ENCODE results near the gene ZNF189. TPM values are rescaled to one million over a fixed set of nuclear protein-coding genes. Genes with fewer than 3 reads are reported as not detected.
"Not testable (repeated sequence)": the region's sequence is repeated elsewhere in the genome, so short reads cannot be mapped to it uniquely, and the experiment has no call there.

Gene ZNF189
- total RNA-seq, 1 donor from 2014 or later: 10.0 TPM

- intact Hi-C loops (cut with micrococcal nuclease): no loop called here
Measured at GRCh38 chr9:101376111-101376848, 22.4 kb upstream of the ZNF189 start.

DNA sequence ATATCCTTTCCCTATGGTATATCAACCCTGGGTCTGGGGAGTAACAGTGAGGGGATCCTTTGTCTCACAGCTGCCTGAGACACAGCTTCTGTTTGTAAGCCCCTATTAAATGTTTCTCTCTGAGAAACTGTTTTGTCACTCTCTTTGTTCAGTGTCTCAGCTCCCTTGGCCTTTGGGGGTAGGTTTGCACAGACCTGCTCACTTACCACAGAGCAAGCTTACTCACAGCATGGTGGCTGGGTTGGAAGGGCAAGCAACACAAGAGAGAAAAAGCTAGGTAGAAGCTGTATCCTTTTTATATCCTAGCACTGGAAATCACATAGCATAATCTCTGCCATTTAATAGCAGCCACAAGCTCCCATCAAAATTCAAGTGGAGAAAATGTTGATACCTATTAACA, 18.4 kb upstream of the ZNF189 start:
- intact Hi-C loops (cut with micrococcal nuclease): no loop called here

DNA sequence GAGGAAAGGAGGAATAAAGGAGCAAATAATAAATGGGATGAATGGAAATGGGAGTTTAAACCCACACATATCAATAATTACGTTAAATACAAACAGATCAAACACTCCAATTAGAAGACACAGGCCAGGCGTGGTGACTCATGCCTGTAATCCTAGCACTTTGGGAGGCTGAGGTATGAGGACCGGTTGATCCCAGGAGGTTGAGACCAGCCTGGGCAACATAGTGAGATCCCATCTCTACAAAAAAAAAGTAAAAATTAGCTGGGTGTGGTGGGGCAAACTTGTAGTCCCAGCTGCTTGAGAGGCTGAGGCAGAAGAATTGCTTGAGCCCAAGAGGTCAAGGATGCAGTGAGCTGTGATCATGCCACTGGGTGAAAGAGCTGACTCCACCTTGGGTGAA, 17.5 kb upstream of the ZNF189 start:
- intact Hi-C loops (cut with micrococcal nuclease): no loop called here

DNA sequence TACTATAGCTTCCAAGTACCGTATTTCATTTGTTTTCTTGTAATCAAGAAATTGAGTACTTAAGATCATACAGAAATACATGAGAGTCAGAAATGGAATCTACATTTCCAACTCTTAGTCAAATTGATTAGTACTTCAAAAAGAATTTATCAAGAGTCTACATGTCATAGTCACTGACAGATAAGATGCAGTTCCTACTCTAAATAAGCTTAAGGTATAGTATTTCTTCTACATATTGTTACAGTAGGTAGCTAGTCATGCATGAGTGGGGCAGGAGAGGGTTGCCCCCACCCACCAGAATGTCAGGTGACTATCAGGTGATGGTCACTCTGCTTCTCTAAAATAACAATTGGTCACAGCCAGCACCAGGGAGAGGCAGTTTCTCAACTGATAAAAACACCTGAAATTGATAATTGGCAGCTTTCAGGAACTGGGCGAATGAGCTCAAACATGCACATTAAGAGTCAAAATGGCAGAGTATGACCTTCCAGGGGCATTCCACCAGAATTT, 16.8 kb upstream of the ZNF189 start:
- intact Hi-C loops (cut with micrococcal nuclease): no loop called here

DNA sequence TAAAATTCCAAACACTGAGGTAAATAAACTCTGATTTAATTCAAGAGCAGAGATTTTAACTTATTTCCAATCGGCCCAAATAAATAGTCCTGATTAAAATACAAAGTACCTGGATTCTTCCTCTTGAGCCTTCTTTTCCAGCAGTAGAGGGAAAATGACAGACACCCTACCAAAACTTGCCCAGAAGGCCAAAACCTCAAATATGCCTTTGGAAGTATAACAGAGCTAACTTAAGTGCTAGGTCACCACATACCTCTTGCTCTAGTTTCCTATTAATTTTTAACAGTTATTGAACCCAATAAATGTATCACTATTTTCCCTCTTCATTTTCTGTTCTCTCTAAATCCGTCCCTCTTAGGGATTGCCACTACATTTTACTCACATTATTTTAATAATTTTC, 15.3 kb upstream of the ZNF189 start:
- intact Hi-C loops (cut with micrococcal nuclease): no loop called here

GRCh38 chr9:101384873-101385536, 13.6 kb upstream of the ZNF189 start, which contains the start of gene BAAT:
Gene BAAT, minus strand, starts transcription at chr9:101385006. Its CDS starts 13,602 bp downstream, at chr9:101371404.
- intact Hi-C loops (cut with micrococcal nuclease): not testable (repeated sequence)

DNA sequence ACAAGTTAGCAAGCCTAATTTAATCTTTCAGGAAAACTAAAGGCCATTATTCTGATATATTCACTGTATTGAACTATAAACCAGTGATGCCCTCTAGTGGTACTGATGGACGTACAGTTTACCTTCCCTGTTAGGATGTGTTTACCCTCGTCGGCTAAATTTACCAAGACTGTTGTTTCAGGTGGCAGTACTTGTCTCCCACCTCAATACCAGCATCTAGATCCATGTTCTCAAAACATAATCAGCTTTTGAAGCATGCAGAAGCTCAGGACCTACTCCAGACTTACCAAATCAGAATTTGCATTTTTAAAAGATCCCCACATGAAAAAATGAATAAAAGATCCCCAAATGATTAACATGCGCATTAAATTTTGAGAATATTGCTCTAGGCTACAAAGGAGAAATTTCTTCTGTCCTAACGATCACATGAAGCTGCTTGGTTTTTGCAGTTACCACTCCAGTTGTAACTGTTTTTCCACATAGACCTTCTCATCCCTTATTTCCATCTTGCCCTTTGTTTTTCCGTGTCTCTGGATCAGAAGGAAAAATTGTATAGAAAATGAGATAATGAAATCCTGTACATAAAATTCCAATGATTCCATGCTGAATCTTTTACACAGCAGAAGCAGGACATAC, 10.7 kb upstream of the ZNF189 start:
- intact Hi-C loops (cut with micrococcal nuclease): no loop called here

DNA sequence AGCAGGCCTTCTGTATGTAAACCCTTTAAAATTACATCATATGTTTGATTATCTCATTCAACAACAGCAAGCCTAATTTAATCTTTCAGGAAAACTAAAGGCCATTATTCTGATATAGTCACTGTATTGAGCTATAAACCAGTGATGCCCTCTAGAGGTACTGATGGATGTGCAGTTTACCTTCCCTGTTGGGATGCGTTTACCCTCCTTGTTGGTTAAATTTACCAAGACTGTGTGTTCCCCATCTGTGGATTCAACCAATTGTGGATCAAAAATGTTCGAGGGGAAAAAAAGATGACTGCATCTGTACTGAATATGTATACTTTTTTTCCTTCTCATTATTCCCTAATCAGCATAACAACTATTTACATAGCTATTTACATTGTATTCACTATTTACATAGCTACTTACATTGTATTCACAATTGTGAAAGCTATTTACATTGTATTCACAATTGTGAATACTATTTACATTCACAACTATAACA, 10.1 kb upstream of the ZNF189 start:
- intact Hi-C loops (cut with micrococcal nuclease): no loop called here

GRCh38 chr9:101393135-101393534, 5.5 kb upstream of the ZNF189 start:
- intact Hi-C loops (cut with micrococcal nuclease): no loop called here

GRCh38 chr9:101394687-101395086, 4.0 kb upstream of the ZNF189 start:
- intact Hi-C loops (cut with micrococcal nuclease): loop anchor here (5.0 kb wide), 2 partner anchors 982 to 1572 kb away; partner anchors contain the start of gene NR4A3

DNA sequence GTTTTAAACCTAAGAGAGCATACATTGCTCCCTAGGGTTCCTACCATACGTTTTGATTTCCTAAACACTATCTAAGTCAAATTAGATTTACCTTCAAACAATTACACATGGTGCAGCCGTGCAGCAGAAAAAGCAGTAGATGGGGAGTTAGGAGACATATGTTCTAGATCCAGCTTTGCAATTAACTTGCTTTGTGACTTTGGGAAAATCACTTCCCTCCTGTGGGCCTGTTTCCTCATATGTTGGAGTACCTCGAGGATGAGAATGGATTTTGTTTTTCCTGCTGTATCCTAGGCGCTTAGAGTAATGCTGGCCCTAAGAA, 944 bp upstream of the ZNF189 start:
- intact Hi-C loops (cut with micrococcal nuclease): loop anchor here (1.0 to 5.0 kb wide), 5 partner anchors 52 to 1575 kb away; partner anchors contain the start of genes NR4A3, RNF20 and TEX10

DNA sequence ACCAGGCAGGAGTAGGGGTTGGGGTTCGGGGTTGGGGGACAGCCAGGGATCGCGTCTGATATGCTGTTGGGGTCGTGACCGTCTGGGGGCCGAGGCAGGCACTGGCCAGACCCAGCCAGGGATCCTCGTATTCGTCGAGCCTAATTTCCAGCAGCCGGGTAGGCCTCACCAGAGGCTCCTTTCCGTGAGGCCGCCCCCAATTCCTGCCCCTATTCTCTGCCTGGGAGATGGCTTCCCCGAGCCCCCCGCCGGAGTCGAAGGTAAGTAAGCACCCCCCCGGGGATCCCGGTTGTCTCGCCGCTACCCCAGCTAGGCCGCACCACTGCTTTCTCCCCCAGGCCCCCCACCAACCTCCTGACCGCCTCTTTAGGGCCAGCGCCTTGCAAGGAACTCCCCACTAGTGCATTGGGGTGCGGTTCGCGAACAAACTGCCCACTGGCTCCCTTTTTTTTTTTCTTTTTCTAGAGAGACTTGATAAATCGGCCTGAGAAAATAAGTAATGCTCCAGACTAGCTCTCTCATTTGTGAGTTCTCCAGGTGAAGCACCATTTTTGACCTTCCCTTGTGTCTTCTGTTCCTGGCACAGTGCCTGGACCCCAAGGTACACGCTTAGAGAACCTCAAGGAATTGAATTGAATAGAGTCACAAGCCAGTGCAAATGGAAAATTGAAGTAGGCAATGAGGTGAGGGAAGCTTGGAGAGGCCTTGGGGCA, 435 bp downstream of the ZNF189 start:
- intact Hi-C loops (cut with micrococcal nuclease): loop anchor here (1.0 to 5.0 kb wide), 6 partner anchors 50 to 1577 kb away; partner anchors contain the start of genes NR4A3, RNF20 and TEX10

DNA sequence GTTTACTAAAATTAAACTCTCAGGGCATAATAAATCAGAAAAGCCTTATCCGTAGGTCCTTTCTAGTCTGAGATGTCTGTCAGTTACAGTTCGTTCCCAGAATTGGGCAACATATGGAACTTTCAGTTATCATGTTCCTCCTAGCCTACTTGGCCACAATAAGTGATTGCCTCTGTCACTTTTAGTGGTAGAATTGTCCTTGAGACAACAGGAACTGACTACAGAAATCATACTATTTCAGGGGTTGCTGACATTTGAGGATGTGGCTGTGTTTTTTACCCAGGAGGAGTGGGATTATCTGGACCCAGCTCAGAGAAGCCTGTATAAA, 956 bp downstream of the ZNF189 start:
- intact Hi-C loops (cut with micrococcal nuclease): loop anchor here (1.0 to 5.0 kb wide), 4 partner anchors 131 to 1577 kb away; partner anchors contain the start of genes NR4A3 and TEX10

GRCh38 chr9:101400120-101400519, 1.5 kb downstream of the ZNF189 start:
- intact Hi-C loops (cut with micrococcal nuclease): no loop called here

DNA sequence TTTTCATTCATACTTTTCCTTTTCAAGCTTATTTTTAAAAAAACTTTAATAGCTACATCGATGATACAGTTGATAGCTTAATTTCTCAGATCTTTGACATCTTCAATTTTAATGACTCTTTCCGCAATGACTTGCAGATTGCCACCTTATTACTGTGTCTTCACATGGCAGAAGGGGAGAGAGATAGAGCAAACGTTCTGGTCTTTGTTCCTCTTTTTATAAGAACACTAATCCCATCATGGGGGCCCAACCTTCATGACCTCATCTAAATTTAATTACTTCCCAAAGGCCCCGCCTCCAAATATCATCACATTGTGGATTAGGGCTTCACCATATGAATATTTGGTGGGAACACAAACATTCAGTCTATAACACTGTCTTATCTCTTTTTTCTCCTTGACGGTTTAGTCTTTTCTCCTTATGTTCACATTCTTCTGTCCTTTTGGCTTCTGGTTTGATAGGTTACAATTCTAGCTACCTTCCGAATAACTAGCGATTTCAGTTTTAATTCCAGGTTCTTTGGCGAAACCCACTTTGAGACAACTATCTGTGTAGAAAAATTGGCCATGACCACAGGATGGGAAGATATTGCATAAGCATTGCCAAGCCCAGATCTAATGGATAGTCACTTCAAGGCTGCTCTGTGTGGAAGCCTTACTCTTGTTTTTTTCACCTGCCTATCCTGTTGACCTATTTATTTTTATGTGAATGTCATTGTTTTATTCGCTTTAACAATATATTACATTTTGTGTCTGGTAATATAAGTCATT, 5.0 kb downstream of the ZNF189 start:
- intact Hi-C loops (cut with micrococcal nuclease): no loop called here

GRCh38 chr9:101408374-101409078, 9.9 kb downstream of the ZNF189 start:
- intact Hi-C loops (cut with micrococcal nuclease): no loop called here

DNA sequence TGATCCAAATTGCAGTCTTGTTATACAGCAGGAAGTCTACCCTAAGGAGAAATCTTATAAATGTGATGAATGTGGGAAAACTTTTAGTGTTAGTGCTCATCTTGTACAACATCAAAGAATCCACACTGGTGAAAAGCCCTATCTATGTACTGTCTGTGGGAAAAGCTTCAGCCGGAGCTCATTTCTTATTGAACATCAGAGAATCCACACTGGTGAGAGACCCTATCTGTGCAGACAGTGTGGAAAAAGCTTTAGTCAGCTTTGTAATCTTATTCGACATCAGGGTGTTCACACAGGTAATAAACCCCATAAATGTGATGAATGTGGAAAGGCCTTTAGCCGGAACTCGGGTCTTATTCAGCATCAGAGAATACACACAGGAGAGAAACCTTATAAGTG, 10.4 kb downstream of the ZNF189 start:
- intact Hi-C loops (cut with micrococcal nuclease): no loop called here

DNA sequence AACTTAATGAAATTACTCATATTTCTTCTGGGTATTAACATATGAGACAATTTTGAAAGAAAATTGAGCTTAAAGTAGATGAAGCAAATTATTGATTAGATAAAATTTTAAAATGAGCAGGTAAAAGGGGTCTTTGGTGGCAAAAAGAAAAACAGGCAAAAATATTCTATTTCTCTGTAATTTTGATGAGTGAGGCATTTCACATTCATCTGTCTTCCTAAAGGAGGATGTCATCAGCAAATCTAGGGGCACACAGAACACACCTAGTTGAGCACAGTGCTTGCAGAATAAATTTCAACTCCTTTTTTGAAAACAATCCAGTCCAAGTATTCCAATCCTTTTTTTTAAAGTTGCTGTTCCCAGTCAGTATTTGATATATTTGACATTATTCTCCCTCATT, 16.2 kb downstream of the ZNF189 start:
- intact Hi-C loops (cut with micrococcal nuclease): no loop called here

DNA sequence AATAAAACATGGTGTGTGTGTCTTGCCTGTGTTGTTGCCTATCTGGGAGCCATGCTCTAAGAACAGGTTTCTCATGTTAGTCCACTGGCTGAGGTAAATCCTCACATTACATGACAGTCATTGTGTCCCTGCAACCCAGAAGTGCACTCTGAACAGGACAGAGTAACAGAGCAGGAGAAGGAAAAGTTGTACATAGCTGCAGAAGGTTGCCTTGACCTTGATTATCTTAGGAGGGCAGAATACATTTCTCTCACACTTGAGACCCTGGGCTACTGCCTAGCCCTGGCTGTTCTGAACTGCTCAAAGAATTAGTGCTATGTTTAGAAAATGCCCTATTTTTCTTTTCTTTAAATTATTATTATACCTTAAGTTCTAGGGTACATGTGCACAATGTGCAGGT, 16.9 kb downstream of the ZNF189 start:
- intact Hi-C loops (cut with micrococcal nuclease): no loop called here

- intact Hi-C loops (cut with micrococcal nuclease): no loop called here
Measured at GRCh38 chr9:101417389-101417788, 18.7 kb downstream of the ZNF189 start.
